ENCODE results near the gene MBLAC1. TPM values are rescaled to one million over a fixed set of nuclear protein-coding genes. Genes with fewer than 3 reads are reported as not detected.

The MBLAC1 gene
- total and polyA plus RNA-seq, 9 of the 15 experiments (the other 6 are each of a cell fraction or from before 2014, with no cell fraction given): 0.03 to 3.1 (median 0.52) TPM

- TF ChIP-seq ZBTB40 (IDR thresholded peaks at IDR 0.05) (peak; percentile 4; the same call in 1 of the 2 replicates), ZBTB40 (CRISPR knock-in tag; IDR thresholded peaks at IDR 0.05) (no peak), NR2C1 (IDR thresholded peaks at IDR 0.05) (no peak), NR2C1 (tag; IDR thresholded peaks at IDR 0.05) (0 out of 2 replicates have a peak, but pooled peaks have one; percentile 5), TSC22D4 (tag; IDR thresholded peaks at IDR 0.05) (no peak), RFX5 (IDR thresholded peaks at IDR 0.05; ENCODE audit: low read depth, low read length) (no peak)
Measured at GRCh38 chr7:100082978-100083377, 43.8 kb upstream of the MBLAC1 start (continued).
